ENCODE results near the gene MS4A18.
"Not testable (repeated sequence)": the region's sequence is repeated elsewhere in the genome, so short reads cannot be mapped to it uniquely, and the experiment has no call there.

The MS4A18 gene
- 0 reads per million in 3 donors for total RNA-seq

DNA sequence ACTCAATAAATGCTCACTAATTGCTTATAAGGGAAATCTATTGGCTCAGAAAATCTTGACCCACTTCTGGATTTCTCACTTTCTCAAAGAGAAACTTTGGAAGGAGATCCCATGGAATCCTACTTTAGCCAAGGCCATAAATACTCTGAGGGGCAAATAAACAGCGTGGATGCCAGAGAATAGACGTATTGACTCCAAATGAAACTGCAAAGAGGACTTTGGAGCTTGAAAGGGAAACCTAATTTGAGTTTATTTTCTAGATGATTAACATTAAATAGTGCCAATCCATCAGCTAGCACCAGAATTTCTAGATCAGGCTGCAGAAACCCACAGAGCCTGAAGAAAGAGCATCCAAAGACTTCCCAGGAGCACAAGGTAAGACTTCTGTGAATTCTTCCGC is at the start of gene MS4A18:
Gene MS4A18 (plus strand): TSS at position 301 of the 400 bp plus-strand sequence.
- H3K4me1 ChIP-seq (ENCODE audit: control insufficient read depth, insufficient read depth, low read length, poor library complexity, severe bottlenecking) = no peaks in the 10 kb centered on the region
- H3K36me3 ChIP-seq (ENCODE audit: control insufficient read depth, insufficient read depth, low read length) = no peaks in the 10 kb centered on the region
- no peaks in the 10 kb centered on the region for H3K9me3 ChIP-seq (ENCODE audit: control insufficient read depth, low read length)
- H3K27ac ChIP-seq (ENCODE audit: insufficient read depth, low read length, poor library complexity, severe bottlenecking) = no peak within 1 kb of the TSS
- no peak for DNase-seq
- no peak within 1 kb of the TSS for H3K4me3 ChIP-seq (ENCODE audit: insufficient read depth, low read depth, low read length, poor library complexity, severe bottlenecking)
- H3K27me3 ChIP-seq (replicated peaks; ENCODE audit: control insufficient read depth, insufficient read depth, low read length, poor library complexity, severe bottlenecking) = no peaks in the 10 kb centered on the region

- not testable (repeated sequence) for H3K4me1 ChIP-seq (ENCODE audit: control insufficient read depth, insufficient read depth, low read length, poor library complexity, severe bottlenecking); H3K27ac ChIP-seq (ENCODE audit: insufficient read depth, low read length, poor library complexity, severe bottlenecking); H3K36me3 ChIP-seq (ENCODE audit: control insufficient read depth, insufficient read depth, low read length); H3K27me3 ChIP-seq (replicated peaks; ENCODE audit: control insufficient read depth, insufficient read depth, low read length, poor library complexity, severe bottlenecking); H3K4me3 ChIP-seq (ENCODE audit: insufficient read depth, low read depth, low read length, poor library complexity, severe bottlenecking); DNase-seq
- H3K9me3 ChIP-seq (ENCODE audit: control insufficient read depth, low read length) = peaks cover 12% of the 10 kb centered on the region
Measured at GRCh38 chr11:60678231-60678630, 46.3 kb upstream of the MS4A18 start.

- Histone ChIP-seq H3K4me3 (ENCODE audit: insufficient read depth, low read depth, low read length, poor library complexity, severe bottlenecking) (no peak overlapping the region), H3K27ac (ENCODE audit: insufficient read depth, low read length, poor library complexity, severe bottlenecking) (no peak overlapping the region), H3K27me3 (replicated peaks; ENCODE audit: control insufficient read depth, insufficient read depth, low read length, poor library complexity, severe bottlenecking) (no peaks in the 10 kb centered on the region), H3K4me1 (ENCODE audit: control insufficient read depth, insufficient read depth, low read length, poor library complexity, severe bottlenecking) (no peaks in the 10 kb centered on the region), H3K9me3 (ENCODE audit: control insufficient read depth, low read length) (peaks cover 6% of the 10 kb centered on the region), H3K36me3 (ENCODE audit: control insufficient read depth, insufficient read depth, low read length) (no peaks in the 10 kb centered on the region)
- DNase-seq = no peak
Measured at GRCh38 chr11:60679879-60680278, 44.6 kb upstream of the MS4A18 start.

- DNase-seq = no peak
- Histone ChIP-seq H3K36me3 (ENCODE audit: control insufficient read depth, insufficient read depth, low read length) (no peaks in the 10 kb centered on the region), H3K27ac (ENCODE audit: insufficient read depth, low read length, poor library complexity, severe bottlenecking) (no peak overlapping the region), H3K27me3 (replicated peaks; ENCODE audit: control insufficient read depth, insufficient read depth, low read length, poor library complexity, severe bottlenecking) (no peaks in the 10 kb centered on the region), H3K4me1 (ENCODE audit: control insufficient read depth, insufficient read depth, low read length, poor library complexity, severe bottlenecking) (no peaks in the 10 kb centered on the region), H3K4me3 (ENCODE audit: insufficient read depth, low read depth, low read length, poor library complexity, severe bottlenecking) (no peak overlapping the region), H3K9me3 (ENCODE audit: control insufficient read depth, low read length) (peaks cover 6% of the 10 kb centered on the region)
Measured at GRCh38 chr11:60680455-60681119, 43.9 kb upstream of the MS4A18 start.

GRCh38 chr11:60684541-60684848 is 40.0 kb upstream of the MS4A18 start:
- not testable (repeated sequence) for H3K4me1 ChIP-seq (ENCODE audit: control insufficient read depth, insufficient read depth, low read length, poor library complexity, severe bottlenecking); H3K27me3 ChIP-seq (replicated peaks; ENCODE audit: control insufficient read depth, insufficient read depth, low read length, poor library complexity, severe bottlenecking); H3K4me3 ChIP-seq (ENCODE audit: insufficient read depth, low read depth, low read length, poor library complexity, severe bottlenecking); DNase-seq; H3K36me3 ChIP-seq (ENCODE audit: control insufficient read depth, insufficient read depth, low read length); H3K9me3 ChIP-seq (ENCODE audit: control insufficient read depth, low read length); H3K27ac ChIP-seq (ENCODE audit: insufficient read depth, low read length, poor library complexity, severe bottlenecking)

DNA sequence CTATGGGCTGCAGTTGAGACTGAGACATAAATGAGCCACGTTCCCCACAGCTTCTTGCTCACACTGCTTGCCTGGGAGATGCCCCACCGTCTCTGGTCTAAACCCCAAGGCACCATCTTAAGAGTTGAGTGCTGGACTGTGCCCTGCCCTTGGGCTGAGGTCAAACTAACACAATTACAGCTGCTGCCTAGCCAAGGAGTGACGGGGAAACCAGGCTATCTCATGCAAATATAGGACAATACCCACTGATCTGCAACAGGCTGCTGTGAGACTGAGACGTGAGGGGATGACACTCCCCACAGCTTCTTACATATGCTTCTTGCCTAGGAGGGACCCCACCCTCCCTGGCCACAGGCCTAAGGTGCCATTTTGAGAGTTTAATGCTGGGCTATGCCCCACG is 32.9 kb upstream of the MS4A18 start:
- H3K4me3 ChIP-seq (ENCODE audit: insufficient read depth, low read depth, low read length, poor library complexity, severe bottlenecking) = no peak overlapping the region
- H3K27me3 ChIP-seq (replicated peaks; ENCODE audit: control insufficient read depth, insufficient read depth, low read length, poor library complexity, severe bottlenecking) = no peaks in the 10 kb centered on the region
- no peak for DNase-seq
- no peaks in the 10 kb centered on the region for H3K36me3 ChIP-seq (ENCODE audit: control insufficient read depth, insufficient read depth, low read length)
- H3K27ac ChIP-seq (ENCODE audit: insufficient read depth, low read length, poor library complexity, severe bottlenecking) = no peak overlapping the region
- no peaks in the 10 kb centered on the region for H3K9me3 ChIP-seq (ENCODE audit: control insufficient read depth, low read length)
- no peaks in the 10 kb centered on the region for H3K4me1 ChIP-seq (ENCODE audit: control insufficient read depth, insufficient read depth, low read length, poor library complexity, severe bottlenecking)

DNA sequence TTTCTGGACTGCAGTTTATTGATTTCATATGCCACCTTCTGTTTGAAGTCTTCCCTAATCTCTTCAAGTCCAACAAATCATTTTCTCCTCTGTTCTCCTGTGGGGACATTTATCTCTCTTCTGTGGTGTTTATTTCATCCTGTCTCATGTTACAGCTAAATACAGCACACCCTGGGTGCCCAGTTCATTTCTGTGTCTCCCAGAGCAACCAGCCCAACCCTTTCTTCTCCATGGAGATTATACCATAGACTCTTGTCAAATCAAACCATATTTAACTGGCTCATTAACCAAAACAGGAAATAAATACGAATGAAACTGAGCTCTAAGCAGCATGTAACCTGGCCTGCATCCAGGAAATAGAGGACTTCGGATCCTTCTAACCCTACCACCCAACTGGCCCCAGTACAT is 25.2 kb upstream of the MS4A18 start, which contains the start of gene MS4A8:
Gene MS4A8 (plus strand): TSS at position 329 of the 408 bp plus-strand sequence. CDS start 1,249 bp downstream, outside the sequence.
- Histone ChIP-seq H3K36me3 (ENCODE audit: control insufficient read depth, insufficient read depth, low read length) (no peaks in the 10 kb centered on the region), H3K4me1 (ENCODE audit: control insufficient read depth, insufficient read depth, low read length, poor library complexity, severe bottlenecking) (no peaks in the 10 kb centered on the region), H3K9me3 (ENCODE audit: control insufficient read depth, low read length) (no peaks in the 10 kb centered on the region), H3K4me3 (ENCODE audit: insufficient read depth, low read depth, low read length, poor library complexity, severe bottlenecking) (no peak within 1 kb of the TSS), H3K27ac (ENCODE audit: insufficient read depth, low read length, poor library complexity, severe bottlenecking) (no peak within 1 kb of the TSS), H3K27me3 (replicated peaks; ENCODE audit: control insufficient read depth, insufficient read depth, low read length, poor library complexity, severe bottlenecking) (no peaks in the 10 kb centered on the region)
- DNase-seq = no peak

DNA sequence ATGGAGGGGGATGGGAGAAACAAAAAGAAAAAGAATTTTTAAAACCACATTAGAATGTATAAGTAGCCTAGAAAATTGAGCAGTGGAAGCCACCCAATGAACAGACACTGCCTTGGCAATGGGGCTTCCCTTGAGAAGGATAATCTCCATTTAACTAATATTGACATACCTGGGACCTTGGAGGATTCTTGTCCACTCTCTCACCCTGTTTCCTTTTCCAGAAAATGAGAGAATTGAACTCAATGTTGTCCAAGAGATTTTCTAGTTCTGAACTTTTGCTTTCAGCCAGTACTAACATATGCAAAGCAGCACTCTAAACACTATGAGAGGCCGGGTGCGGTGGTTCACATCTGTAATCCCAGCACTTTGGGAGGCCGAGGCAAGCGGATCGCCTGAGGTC is 24.6 kb upstream of the MS4A18 start:
- no peaks in the 10 kb centered on the region for H3K4me1 ChIP-seq (ENCODE audit: control insufficient read depth, insufficient read depth, low read length, poor library complexity, severe bottlenecking)
- H3K27ac ChIP-seq (ENCODE audit: insufficient read depth, low read length, poor library complexity, severe bottlenecking) = no peak overlapping the region
- no peaks in the 10 kb centered on the region for H3K27me3 ChIP-seq (replicated peaks; ENCODE audit: control insufficient read depth, insufficient read depth, low read length, poor library complexity, severe bottlenecking)
- H3K4me3 ChIP-seq (ENCODE audit: insufficient read depth, low read depth, low read length, poor library complexity, severe bottlenecking) = no peak overlapping the region
- no peak for DNase-seq
- H3K36me3 ChIP-seq (ENCODE audit: control insufficient read depth, insufficient read depth, low read length) = no peaks in the 10 kb centered on the region
- H3K9me3 ChIP-seq (ENCODE audit: control insufficient read depth, low read length) = no peaks in the 10 kb centered on the region

DNA sequence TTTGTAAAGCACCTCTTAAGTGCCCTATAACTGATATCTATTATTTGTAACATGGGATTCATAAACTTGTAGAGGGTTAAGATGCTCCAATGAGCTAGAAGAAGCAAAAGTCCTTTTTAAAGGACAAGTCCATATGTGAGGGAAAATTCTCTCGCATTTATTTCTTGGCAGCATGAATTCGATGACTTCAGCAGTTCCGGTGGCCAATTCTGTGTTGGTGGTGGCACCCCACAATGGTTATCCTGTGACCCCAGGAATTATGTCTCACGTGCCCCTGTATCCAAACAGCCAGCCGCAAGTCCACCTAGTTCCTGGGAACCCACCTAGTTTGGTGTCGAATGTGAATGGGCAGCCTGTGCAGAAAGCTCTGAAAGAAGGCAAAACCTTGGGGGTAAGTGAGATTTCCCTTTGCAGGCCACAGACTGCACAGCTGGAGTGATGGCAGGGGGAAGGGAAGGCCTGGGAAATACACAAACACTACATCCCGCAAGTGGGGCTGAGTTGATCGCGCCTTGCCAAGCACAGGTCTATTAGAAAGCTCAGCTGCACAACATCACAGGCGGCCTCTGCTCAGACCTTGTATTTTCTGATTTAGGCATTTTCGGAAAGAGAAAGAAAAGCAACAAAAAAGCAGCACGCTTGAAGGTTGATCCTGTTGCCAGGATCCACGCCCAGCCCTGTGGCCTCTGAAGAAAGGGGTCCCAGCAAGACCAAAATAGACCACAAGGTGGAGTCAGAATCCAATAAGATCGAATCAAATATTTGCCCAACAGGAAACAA is 23.6 kb upstream of the MS4A18 start:
- no peak for DNase-seq
- Histone ChIP-seq H3K27me3 (replicated peaks; ENCODE audit: control insufficient read depth, insufficient read depth, low read length, poor library complexity, severe bottlenecking) (no peaks in the 10 kb centered on the region), H3K9me3 (ENCODE audit: control insufficient read depth, low read length) (no peaks in the 10 kb centered on the region), H3K4me1 (ENCODE audit: control insufficient read depth, insufficient read depth, low read length, poor library complexity, severe bottlenecking) (no peaks in the 10 kb centered on the region), H3K4me3 (ENCODE audit: insufficient read depth, low read depth, low read length, poor library complexity, severe bottlenecking) (no peak overlapping the region), H3K36me3 (ENCODE audit: control insufficient read depth, insufficient read depth, low read length) (no peaks in the 10 kb centered on the region), H3K27ac (ENCODE audit: insufficient read depth, low read length, poor library complexity, severe bottlenecking) (no peak overlapping the region)

GRCh38 chr11:60701469-60701818 is 23.1 kb upstream of the MS4A18 start:
- no peak overlapping the region for H3K4me3 ChIP-seq (ENCODE audit: insufficient read depth, low read depth, low read length, poor library complexity, severe bottlenecking)
- no peaks in the 10 kb centered on the region for H3K4me1 ChIP-seq (ENCODE audit: control insufficient read depth, insufficient read depth, low read length, poor library complexity, severe bottlenecking)
- no peaks in the 10 kb centered on the region for H3K9me3 ChIP-seq (ENCODE audit: control insufficient read depth, low read length)
- no peak for DNase-seq
- no peak overlapping the region for H3K27ac ChIP-seq (ENCODE audit: insufficient read depth, low read length, poor library complexity, severe bottlenecking)
- no peaks in the 10 kb centered on the region for H3K27me3 ChIP-seq (replicated peaks; ENCODE audit: control insufficient read depth, insufficient read depth, low read length, poor library complexity, severe bottlenecking)
- no peaks in the 10 kb centered on the region for H3K36me3 ChIP-seq (ENCODE audit: control insufficient read depth, insufficient read depth, low read length)
